LNCAP (cell line): Measurements from ENCODE around the gene GLI3.

ENCODE experiments used
- TF ChIP-seq, protein P1 (sequence below): fragments of 450-650 bp; IDR thresholded peaks from 2 replicates; pipeline ENCODE4 v1.5.1; 2017; ENCODE audit warnings: mild to moderate bottlenecking

Gene GLI3

GRCh38 chr7:41976411-41976810 is 260.6 kb downstream of the GLI3 start:
- TF ChIP-seq, protein P1, sequence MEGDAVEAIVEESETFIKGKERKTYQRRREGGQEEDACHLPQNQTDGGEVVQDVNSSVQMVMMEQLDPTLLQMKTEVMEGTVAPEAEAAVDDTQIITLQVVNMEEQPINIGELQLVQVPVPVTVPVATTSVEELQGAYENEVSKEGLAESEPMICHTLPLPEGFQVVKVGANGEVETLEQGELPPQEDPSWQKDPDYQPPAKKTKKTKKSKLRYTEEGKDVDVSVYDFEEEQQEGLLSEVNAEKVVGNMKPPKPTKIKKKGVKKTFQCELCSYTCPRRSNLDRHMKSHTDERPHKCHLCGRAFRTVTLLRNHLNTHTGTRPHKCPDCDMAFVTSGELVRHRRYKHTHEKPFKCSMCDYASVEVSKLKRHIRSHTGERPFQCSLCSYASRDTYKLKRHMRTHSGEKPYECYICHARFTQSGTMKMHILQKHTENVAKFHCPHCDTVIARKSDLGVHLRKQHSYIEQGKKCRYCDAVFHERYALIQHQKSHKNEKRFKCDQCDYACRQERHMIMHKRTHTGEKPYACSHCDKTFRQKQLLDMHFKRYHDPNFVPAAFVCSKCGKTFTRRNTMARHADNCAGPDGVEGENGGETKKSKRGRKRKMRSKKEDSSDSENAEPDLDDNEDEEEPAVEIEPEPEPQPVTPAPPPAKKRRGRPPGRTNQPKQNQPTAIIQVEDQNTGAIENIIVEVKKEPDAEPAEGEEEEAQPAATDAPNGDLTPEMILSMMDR = no peak

DNA sequence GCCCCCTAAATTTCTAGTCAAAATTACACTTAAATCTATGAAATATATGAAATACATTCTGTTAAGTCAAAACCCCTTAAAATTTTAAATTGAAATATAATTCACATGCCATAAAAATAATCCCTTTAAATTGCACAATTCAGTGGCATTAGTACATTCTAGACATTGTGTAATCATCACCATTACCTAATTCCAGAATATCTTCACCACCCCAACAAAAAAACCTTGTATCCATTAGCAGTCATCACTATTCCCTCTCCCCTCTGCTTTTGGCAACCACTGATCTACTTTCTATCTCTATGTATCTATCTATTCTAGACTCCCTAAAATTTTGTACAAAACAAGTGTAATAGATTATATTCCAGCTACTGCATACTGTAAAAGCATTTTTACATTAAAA is 261.2 kb downstream of the GLI3 start:
- TF ChIP-seq, protein P1 = no peak

DNA sequence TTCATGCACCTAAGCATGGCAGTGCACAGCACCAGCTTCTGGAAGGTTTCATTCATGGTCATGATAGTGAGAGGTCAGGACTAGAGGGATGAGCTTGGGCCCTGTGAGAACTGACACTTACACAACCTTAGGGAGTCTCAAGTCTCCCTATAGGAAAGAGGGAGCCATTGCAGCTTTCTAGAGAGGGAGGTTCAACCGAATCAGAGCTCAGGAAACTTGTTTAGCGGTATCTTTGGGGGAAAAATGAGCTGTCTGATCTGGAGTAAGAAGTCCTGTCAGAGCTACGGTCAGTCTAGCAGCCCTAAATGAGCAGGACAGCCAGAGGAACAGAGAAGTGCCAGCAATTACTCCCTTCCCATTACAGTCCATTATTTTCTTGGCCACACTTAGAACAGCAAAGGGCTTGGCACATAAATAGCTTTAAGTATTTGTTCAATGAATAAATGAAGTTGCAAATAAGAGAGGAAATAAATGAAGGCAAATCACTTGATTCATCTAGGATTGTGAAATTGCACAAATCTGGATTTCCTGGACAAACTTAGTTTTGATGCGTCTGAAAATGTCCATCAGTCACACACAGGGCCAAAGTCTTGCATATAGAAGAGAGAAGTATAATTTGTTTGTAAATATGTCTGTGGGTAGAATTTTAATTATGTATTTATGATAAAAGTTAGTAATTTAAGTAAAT is 262.0 kb downstream of the GLI3 start:
- TF ChIP-seq, protein P1 = no peak

GRCh38 chr7:41973202-41973730 is 263.7 kb downstream of the GLI3 start:
- TF ChIP-seq, protein P1 = no peak

DNA sequence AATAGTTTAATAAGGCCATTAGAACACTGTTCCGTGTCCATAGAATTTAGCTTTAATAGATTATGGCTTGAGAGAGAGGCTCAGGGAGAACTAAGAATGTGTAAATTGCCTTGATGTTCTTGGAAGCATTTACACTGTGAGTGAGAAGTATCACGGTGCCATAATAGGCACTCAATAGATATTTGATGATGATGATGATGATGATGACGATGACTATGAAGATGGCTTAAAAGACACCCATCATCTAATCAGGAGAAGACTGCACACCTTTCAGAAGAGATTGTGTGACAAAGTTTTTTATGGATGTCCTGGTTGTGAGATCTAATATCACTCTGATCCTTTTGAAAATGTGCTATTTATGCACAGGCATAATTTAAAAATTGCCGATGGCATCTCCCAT is 264.2 kb downstream of the GLI3 start:
- TF ChIP-seq, protein P1 = no peak

DNA sequence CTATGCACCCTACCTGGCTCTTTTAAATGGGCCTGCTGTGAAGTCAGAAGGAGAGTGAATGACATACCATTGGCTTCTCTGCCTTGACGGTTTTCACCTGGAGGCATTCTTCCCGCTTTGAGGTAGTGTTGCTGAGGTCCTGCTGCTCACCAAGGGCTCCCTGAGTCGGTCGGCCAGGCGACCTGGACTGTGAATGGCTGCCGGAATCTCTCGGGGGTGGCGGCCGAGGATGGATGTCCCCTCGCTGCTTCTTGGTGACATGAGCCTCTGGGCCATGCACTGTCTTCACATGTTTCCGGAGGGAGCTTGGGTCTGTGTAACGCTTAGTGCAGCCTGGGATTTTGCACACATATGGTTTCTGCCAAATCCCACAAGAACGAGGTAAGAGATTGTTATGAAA is 264.7 kb downstream of the GLI3 start:
- TF ChIP-seq, protein P1 = no peak

GRCh38 chr7:41971640-41972187 is 265.3 kb downstream of the GLI3 start:
- TF ChIP-seq, protein P1 = no peak
